Activated naive CD4-positive, alpha-beta T cell treated with anti-CD3 and anti-CD28 coated beads, Interleukin-2, amount 10 ng/mL, durations not matched to agents 7 days and 5 days (primary cell): ENCODE measurements around the gene KRT31.
"Not testable (repeated sequence)": the region's sequence is repeated elsewhere in the genome, so short reads cannot be mapped to it uniquely, and the experiment has no call there.

Experiments used
- CTCF ChIA-PET: fragments of 350-600 bp; sonication (Branson Sonifier 250); formaldehyde crosslinking; loops from one replicate; lab custom pipeline; 2021; ENCODE audit warnings: antibody characterized with exemption; lab: Charles Lee
- DNase-seq: peaks from one replicate; pipeline ENCODE4 v3.0.0-alpha.2; 2020
- H3K27ac Mint-ChIP-seq: one replicate; pipeline ENCODE4 v1.8.0; 2021; ENCODE audit warnings: mild to moderate bottlenecking, moderate library complexity, mixed read lengths
- H3K27me3 Mint-ChIP-seq: one replicate; pipeline ENCODE4 v1.8.0; 2021; ENCODE audit warnings: mild to moderate bottlenecking, mixed read lengths
- H3K36me3 Mint-ChIP-seq: one replicate; pipeline ENCODE4 v1.8.0; 2021; ENCODE audit warnings: mixed read lengths
- H3K4me1 Mint-ChIP-seq: one replicate; pipeline ENCODE4 v1.8.0; 2021; ENCODE audit warnings: mixed read lengths
- H3K4me3 Mint-ChIP-seq: one replicate; pipeline ENCODE4 v1.8.0; 2021; ENCODE audit warnings: mild to moderate bottlenecking, moderate library complexity, mixed read lengths
- H3K9me3 Mint-ChIP-seq: one replicate; pipeline ENCODE4 v1.8.0; 2021; ENCODE audit warnings: mixed read lengths

Gene KRT31

DNA sequence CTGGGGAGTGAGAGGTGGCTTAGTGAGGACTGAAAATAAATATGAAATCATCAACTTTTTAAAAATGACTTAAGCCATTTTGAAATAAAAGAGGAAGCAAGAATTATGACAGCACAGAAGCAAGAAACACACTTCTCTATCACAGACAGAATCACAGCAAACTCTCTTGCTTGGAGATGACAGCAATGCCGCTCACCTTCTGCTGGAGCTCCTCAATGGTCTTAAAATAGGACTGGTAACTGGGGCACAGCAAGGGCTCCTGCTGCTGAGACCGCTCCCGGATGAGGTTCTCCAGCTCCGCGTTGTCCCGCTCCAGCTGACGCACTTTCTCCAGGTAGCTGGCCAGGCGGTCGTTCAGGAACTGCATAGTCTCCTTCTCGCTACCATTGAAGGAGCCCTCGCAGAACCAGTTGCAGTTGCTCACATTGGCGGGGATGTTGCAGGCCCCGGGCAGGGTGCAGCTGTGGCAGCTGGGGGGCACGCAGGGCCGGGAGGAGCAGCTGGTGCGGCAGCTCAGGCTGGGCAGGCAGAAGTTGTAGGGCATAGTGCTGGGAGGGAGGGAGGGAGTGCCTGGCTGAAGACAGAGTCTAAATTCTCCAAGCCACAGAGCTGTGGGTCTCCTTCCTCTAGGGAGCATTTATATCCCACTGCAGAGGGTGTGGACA lies at the start of gene KRT31:
TSS of gene KRT31 (minus strand) at position 613 of the 665 bp plus-strand sequence. CDS start at position 544, 69 bp downstream.
- Mint-ChIP-seq H3K9me3 (no peaks in the 10 kb centered on the region), H3K36me3 (no peaks in the 10 kb centered on the region), H3K4me1 (no peaks in the 10 kb centered on the region), H3K4me3 (no peak within 1 kb of the TSS), H3K27me3 (peaks cover 16% of the 10 kb centered on the region), H3K27ac (no peak within 1 kb of the TSS)
- CTCF ChIA-PET, result no interaction called here
- DNase-seq, result no peak

DNA sequence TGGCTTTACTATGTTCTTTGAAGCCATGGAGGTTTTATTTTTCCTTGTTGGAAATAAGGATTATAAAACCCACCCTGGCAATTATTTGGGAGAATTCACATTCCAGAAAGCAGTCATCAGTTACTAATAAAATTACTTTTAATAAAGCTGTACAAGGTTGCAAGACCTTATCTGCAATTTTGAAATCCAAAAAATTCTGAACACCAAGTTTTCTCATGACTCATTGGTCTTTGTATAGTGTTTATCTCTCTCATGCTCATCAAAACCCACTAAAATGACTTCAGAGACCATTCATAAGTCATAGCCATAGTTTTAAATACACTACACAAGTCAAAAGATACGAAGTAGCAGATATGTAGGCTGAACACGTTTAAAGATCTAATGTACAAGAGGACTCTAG lies 49.4 kb upstream of the KRT31 start:
- CTCF ChIA-PET, result no interaction called here
- no peaks in the 10 kb centered on the region for H3K4me1 Mint-ChIP-seq
- no peaks in the 10 kb centered on the region for H3K9me3 Mint-ChIP-seq
- peaks cover 38% of the 10 kb centered on the region for H3K27me3 Mint-ChIP-seq
- H3K36me3 Mint-ChIP-seq, result no peaks in the 10 kb centered on the region
- H3K27ac Mint-ChIP-seq, result no peak overlapping the region
- no peak for DNase-seq
- no peak overlapping the region for H3K4me3 Mint-ChIP-seq

DNA sequence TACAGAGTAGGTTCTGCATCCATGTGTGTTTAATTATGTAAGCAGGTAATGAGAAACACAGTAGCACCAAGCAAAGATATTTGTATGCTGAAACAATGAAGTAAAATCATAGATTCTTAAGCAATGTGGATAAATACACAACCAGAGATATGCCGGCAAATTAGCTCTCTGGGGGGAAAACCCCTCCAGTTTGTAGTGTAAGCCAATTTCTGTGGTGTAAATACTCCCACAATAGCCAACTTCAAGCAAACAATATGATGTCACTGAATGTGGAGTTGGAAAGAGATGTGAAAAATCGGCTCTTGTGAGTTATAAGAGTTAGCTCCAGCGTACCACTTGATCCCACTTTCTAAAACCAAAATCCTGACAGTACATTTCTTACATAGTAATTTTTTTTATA lies 47.2 kb upstream of the KRT31 start:
- Mint-ChIP-seq H3K4me3 (no peak overlapping the region), H3K36me3 (no peaks in the 10 kb centered on the region), H3K27me3 (peaks cover 36% of the 10 kb centered on the region), H3K4me1 (no peaks in the 10 kb centered on the region), H3K9me3 (no peaks in the 10 kb centered on the region), H3K27ac (no peak overlapping the region)
- no peak for DNase-seq
- CTCF ChIA-PET, result no interaction called here

DNA sequence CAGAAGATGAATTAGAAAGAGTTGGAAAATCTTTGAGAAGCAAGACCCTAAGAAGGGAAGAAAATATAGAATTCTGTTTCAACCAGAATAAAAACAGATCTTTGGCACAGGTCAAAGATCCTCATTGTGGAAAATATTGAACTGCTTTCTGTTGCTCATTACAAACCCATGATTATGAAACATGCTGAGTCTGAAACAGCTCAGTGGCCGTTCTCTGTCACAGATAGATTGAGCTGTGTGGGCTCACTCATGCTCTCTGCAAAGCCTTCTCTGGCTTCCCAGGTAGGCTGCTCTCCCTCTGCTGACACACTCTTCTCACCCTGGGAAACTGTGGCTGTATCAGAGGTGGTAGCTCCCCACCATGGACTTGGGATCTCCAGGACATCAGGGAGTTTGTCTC lies 46.8 kb upstream of the KRT31 start:
- Mint-ChIP-seq H3K4me1 (no peaks in the 10 kb centered on the region), H3K27me3 (peaks cover 35% of the 10 kb centered on the region), H3K4me3 (no peak overlapping the region), H3K9me3 (no peaks in the 10 kb centered on the region), H3K27ac (no peak overlapping the region), H3K36me3 (no peaks in the 10 kb centered on the region)
- CTCF ChIA-PET, result no interaction called here
- no peak for DNase-seq

DNA sequence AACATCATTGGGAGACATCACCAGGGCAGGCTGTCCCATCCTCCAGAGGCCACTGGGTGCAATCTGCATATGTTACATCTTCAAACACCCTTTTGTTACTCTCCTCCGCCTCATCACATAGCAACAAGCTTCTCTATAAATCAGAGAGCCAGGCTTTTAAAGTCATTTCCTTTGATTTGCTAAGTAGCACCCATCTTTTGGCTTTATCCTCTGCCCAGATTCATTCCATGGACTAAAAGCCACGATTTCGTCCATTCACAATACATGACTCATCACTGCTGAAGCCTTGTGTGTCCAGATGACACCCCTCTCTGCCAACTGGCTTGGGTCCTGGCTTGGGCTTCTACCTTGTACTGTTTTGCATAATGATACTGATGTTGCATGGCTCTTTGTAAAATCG lies 45.3 kb upstream of the KRT31 start:
- H3K9me3 Mint-ChIP-seq, result no peaks in the 10 kb centered on the region
- H3K4me3 Mint-ChIP-seq, result no peak overlapping the region
- peaks cover 27% of the 10 kb centered on the region for H3K27me3 Mint-ChIP-seq
- H3K4me1 Mint-ChIP-seq, result no peaks in the 10 kb centered on the region
- no peaks in the 10 kb centered on the region for H3K36me3 Mint-ChIP-seq
- DNase-seq, result no peak
- no peak overlapping the region for H3K27ac Mint-ChIP-seq
- CTCF ChIA-PET, result no interaction called here

DNA sequence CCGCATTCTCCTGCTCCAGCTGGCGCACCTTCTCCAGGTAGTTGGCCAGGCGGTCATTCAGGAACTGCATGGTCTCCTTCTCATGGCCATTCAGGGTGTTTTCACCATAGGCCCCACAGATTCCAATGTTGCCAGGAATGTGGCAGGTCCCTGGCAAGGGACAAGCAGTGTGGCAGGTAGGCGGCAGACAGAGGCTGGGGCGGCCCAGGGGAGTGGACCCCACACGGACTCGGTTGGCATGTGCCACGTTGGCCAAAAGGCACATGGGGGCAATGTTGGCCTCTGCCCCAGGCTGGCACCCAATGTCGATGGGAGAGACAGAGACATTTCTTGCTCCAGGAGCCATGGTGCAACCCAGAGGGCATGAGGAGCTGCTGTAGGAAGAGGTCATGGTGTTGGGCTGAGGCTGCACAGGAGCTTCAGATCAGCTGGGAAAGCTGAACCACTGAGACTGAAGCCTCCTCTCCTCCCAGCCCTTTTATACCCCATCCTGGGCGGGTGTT lies 43.2 kb upstream of the KRT31 start, which contains the start of gene KRT38:
TSS of gene KRT38 (minus strand) at position 453 of the 503 bp plus-strand sequence. CDS start at position 391, 62 bp downstream.
- CTCF ChIA-PET, result no interaction called here
- H3K4me3 Mint-ChIP-seq, result no peak within 1 kb of the TSS
- H3K36me3 Mint-ChIP-seq, result no peaks in the 10 kb centered on the region
- no peak for DNase-seq
- H3K4me1 Mint-ChIP-seq, result no peaks in the 10 kb centered on the region
- H3K27ac Mint-ChIP-seq, result no peak within 1 kb of the TSS
- no peaks in the 10 kb centered on the region for H3K9me3 Mint-ChIP-seq
- peaks cover 27% of the 10 kb centered on the region for H3K27me3 Mint-ChIP-seq

DNA sequence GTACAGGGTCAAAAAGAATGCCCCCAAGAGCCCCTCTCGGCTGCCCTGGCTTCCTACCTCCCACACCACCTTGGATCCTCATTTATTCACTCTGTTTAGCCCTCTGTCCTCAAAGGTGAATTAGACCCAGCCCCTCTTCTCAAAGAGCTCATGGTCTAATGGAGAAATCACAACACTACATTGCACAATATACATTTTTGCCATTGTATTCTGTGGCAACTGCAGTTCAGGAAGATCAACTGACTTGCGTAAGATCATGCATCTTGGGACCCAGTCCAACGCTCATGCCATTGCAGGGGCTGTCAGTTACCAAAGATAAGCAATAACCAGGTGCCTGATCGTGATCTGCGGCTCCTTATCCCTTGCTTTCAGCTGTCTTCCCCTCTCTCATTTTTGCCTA lies 42.0 kb upstream of the KRT31 start:
- Mint-ChIP-seq H3K4me3 (no peak overlapping the region), H3K36me3 (no peaks in the 10 kb centered on the region), H3K27me3 (peaks cover 24% of the 10 kb centered on the region), H3K27ac (no peak overlapping the region), H3K9me3 (no peaks in the 10 kb centered on the region), H3K4me1 (no peaks in the 10 kb centered on the region)
- CTCF ChIA-PET, result no interaction called here
- no peak for DNase-seq

DNA sequence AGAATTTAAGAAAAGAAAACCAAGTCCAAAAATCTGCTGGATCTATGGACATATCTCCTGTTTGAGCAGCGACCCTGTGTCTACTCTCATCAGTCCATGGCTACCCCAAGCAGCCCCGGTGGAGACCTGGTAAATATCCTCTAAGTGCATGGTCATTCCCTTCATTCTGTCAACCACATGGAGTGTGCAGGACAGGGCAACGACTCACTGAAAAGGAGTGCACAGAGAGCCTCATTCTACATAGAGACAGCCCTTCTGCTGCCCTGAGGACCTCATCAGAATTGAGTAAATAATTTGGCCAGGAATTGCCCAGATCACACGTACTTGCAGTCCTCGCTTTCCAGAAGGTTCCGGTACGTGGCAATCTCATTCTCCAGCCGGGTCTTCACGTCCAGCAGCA lies 40.4 kb upstream of the KRT31 start:
- Mint-ChIP-seq H3K9me3 (no peaks in the 10 kb centered on the region), H3K4me3 (no peak overlapping the region), H3K27me3 (peaks cover 14% of the 10 kb centered on the region), H3K27ac (no peak overlapping the region), H3K36me3 (no peaks in the 10 kb centered on the region), H3K4me1 (no peaks in the 10 kb centered on the region)
- no peak for DNase-seq
- CTCF ChIA-PET, result no interaction called here

DNA sequence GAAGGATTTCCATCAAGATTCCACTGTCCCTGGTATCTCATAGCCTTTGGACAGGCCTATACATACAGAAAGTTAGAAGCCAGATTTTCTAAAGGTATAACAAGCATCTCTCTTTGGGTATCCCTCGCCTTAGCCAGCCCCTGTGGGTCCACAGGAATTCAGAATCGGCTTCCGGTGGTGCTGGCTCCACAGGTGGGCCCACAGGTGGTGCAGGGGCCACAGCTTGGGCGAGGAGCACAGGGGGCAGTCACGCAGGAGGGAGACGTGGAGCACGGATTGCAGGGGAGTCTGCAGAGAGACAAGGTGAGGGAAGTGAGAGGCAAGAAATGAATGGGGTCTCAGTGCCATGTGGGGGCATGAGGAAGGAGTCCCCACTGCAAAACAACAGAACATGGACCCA lies 39.8 kb upstream of the KRT31 start:
- H3K27me3 Mint-ChIP-seq, result peaks cover 13% of the 10 kb centered on the region
- H3K27ac Mint-ChIP-seq, result no peak overlapping the region
- no peaks in the 10 kb centered on the region for H3K9me3 Mint-ChIP-seq
- CTCF ChIA-PET, result no interaction called here
- H3K4me3 Mint-ChIP-seq, result no peak overlapping the region
- no peak for DNase-seq
- H3K36me3 Mint-ChIP-seq, result no peaks in the 10 kb centered on the region
- no peaks in the 10 kb centered on the region for H3K4me1 Mint-ChIP-seq

DNA sequence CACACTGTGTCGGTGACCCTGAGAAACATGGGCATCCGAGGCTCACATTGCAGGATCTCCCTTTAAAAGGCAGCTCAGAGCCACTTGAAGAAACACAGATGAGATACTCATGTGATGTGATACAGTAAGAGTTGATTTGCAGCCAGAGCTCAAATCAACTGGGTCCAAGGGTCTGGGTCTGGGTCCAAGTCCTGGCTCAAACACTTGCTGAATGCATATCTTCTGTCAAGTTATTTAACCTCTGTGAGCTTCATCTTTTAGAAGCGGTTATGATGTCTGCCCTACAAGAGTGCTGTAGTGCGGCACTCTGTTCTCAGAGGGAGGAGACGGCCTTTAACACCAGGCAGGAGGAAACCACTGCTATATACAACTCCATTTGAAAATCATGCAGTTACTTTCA lies 37.0 kb upstream of the KRT31 start:
- CTCF ChIA-PET, result interaction anchor here (1.0 kb wide), 1 partner anchor 114 kb away, joined by 3 read pairs; no protein-coding TSS in a partner anchor
- no peaks in the 10 kb centered on the region for H3K4me1 Mint-ChIP-seq
- no peak overlapping the region for H3K4me3 Mint-ChIP-seq
- H3K9me3 Mint-ChIP-seq, result no peaks in the 10 kb centered on the region
- no peak overlapping the region for H3K27ac Mint-ChIP-seq
- no peaks in the 10 kb centered on the region for H3K36me3 Mint-ChIP-seq
- H3K27me3 Mint-ChIP-seq, result peaks cover 8% of the 10 kb centered on the region
- no peak for DNase-seq

DNA sequence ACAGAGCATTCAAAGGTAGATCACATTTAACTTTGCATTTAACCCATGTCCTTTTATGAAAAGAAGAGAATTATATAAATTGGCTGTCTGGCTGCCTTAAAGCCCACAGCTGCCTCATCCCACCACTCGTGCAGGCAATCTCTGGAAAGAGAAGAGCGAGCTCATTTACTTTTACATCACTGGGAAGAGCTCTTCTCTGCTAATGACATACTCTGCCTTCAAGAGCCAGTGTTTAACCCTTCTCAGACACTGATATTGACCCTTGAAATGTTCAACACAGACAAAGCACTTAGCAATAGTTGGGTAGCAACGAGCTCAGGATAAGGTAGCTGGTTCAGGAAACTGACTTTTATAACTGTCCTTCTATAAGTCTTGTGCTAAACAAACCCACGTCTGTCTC lies 36.6 kb upstream of the KRT31 start:
- Mint-ChIP-seq H3K27me3 (peaks cover 8% of the 10 kb centered on the region), H3K27ac (no peak overlapping the region), H3K4me3 (no peak overlapping the region), H3K4me1 (no peaks in the 10 kb centered on the region), H3K9me3 (no peaks in the 10 kb centered on the region), H3K36me3 (no peaks in the 10 kb centered on the region)
- CTCF ChIA-PET, result interaction anchor here (1.0 kb wide), 1 partner anchor 115 kb away, joined by 3 read pairs; no protein-coding TSS in a partner anchor
- DNase-seq, result no peak

DNA sequence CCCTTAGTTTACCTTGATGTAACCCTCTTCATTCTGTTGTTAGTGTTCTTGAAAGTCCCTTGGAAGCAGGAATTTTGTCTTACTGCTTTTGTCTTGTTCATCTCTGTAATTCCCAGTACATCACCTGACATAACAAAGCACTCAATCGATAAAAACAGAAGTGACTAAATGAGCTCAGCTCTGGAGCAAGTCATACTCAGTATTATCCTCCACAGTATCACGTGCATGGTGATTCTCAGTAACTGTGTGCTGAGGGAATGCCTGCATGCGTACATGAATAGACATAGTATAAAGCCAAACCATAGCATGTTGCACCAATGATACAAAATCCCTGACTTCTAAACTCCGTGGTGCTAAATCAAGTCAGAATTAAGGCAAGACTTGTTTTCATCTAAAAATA lies 36.2 kb upstream of the KRT31 start:
- peaks cover 8% of the 10 kb centered on the region for H3K27me3 Mint-ChIP-seq
- H3K27ac Mint-ChIP-seq, result no peak overlapping the region
- H3K9me3 Mint-ChIP-seq, result no peaks in the 10 kb centered on the region
- H3K36me3 Mint-ChIP-seq, result no peaks in the 10 kb centered on the region
- no peaks in the 10 kb centered on the region for H3K4me1 Mint-ChIP-seq
- no peak overlapping the region for H3K4me3 Mint-ChIP-seq
- CTCF ChIA-PET, result interaction anchor here (1.0 kb wide), 1 partner anchor 115 kb away, joined by 3 read pairs; no protein-coding TSS in a partner anchor
- DNase-seq, result no peak

DNA sequence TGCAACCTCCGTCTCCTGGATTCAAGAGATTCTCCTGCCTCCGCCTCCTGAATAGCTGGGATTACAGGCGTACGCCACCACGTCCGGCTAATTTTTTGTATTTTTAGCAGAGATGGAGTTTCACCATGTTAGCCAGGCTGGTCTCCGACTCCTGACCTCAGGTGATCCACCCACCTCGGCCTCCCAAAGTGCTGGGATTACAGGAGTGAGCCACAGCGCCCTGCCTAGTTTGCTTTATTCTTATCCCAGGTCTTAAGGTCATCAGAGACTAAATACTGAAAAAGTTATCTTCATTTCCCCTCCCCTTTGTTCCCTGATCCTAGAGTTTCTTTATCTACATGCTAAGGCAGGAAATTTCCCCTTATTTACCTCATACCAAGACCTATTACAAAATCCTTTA lies 33.0 kb upstream of the KRT31 start:
- H3K36me3 Mint-ChIP-seq, H3K27me3 Mint-ChIP-seq, DNase-seq, H3K4me3 Mint-ChIP-seq, H3K4me1 Mint-ChIP-seq, CTCF ChIA-PET, H3K9me3 Mint-ChIP-seq, H3K27ac Mint-ChIP-seq: not testable (repeated sequence)

DNA sequence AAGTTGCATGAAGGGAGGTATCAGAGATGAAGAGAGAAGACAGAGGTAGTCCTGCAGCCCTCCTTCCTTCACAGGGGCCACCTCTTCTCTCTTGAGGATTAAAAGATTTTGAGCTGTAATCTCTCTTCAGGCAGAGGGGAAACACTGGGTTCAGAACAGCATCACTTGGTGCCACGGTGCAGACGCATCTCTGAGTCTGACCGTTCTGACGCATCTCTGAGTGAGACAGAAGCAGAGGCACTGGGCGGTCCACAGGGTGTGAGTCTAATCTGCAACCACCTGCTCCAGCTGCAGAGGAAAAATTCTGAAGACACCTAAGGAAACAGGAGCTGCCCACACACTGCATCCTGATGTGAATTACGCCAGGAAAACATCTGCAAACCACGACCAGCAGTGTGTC lies 32.3 kb upstream of the KRT31 start:
- H3K27me3 Mint-ChIP-seq, result peaks cover 8% of the 10 kb centered on the region
- CTCF ChIA-PET, result no interaction called here
- H3K27ac Mint-ChIP-seq, result no peak overlapping the region
- H3K4me3 Mint-ChIP-seq, result no peak overlapping the region
- no peaks in the 10 kb centered on the region for H3K4me1 Mint-ChIP-seq
- DNase-seq, result no peak
- H3K36me3 Mint-ChIP-seq, result no peaks in the 10 kb centered on the region
- H3K9me3 Mint-ChIP-seq, result no peaks in the 10 kb centered on the region

DNA sequence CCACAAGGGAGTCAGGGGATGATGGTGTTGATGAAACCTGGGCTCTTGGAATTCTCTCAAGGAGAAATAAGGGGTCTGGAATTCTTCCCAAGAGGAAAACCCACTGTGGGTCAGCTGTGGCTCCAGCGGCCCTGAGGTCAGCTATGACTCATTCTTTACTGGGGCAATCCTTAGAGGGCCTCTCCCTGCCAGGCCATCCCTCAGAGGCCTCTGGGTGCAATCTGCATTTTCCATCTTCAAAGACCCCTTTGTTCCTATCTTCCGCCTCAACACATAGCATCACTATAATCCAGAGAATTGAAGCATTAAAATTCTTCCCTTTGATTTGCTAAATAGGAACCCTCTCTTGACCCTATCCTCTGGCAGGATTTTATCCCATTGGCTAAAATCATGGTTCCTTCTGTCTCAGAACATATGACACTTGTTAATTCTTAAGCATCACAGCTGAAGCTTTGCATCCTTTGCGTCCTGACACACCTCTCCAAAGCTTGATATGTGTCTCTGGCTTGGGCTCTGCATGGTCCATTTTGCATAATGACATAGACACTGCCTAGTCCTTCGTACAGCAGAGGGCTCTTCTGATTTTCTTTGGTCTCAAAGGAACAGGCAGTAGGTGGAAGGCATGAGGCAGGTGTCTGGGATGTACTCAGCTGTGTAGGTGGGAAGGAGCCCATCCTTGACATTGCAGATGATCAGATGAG lies 31.3 kb upstream of the KRT31 start:
- H3K9me3 Mint-ChIP-seq, result no peaks in the 10 kb centered on the region
- CTCF ChIA-PET, result no interaction called here
- H3K4me1 Mint-ChIP-seq, result no peaks in the 10 kb centered on the region
- H3K27ac Mint-ChIP-seq, result no peak overlapping the region
- DNase-seq, result no peak
- peaks cover 7% of the 10 kb centered on the region for H3K27me3 Mint-ChIP-seq
- no peaks in the 10 kb centered on the region for H3K36me3 Mint-ChIP-seq
- H3K4me3 Mint-ChIP-seq, result no peak overlapping the region
